IPS DF 6.9 (cell line): ENCODE data around the gene STX12.
"Not testable (repeated sequence)": the region's sequence is repeated elsewhere in the genome, so short reads cannot be mapped to it uniquely, and the experiment has no call there.

Experiments
- DNase-seq: peaks from one replicate; pipeline ENCODE4 v3.0.0-alpha.2; 2013; ENCODE audit warnings: low read depth, low spot score
- H3K27ac ChIP-seq: one replicate; pipeline ENCODE4 v1.5.1; 2013; ENCODE audit warnings: low read length, control low read depth
- H3K27me3 ChIP-seq: 2 replicates; pipeline ENCODE4 v1.6.1; 2013; ENCODE audit warnings: mild to moderate bottlenecking, low read length; ENCODE audit not compliant: control insufficient read depth, insufficient read depth
- H3K36me3 ChIP-seq: 2 replicates; pipeline ENCODE4 v1.6.1; 2013; ENCODE audit warnings: low read length; ENCODE audit not compliant: control insufficient read depth, insufficient read depth
- H3K4me1 ChIP-seq: 2 replicates; pipeline ENCODE4 v1.6.1; 2013; ENCODE audit warnings: low read length; ENCODE audit not compliant: control insufficient read depth, insufficient read depth
- H3K4me3 ChIP-seq: 2 replicates; pipeline ENCODE4 v1.5.1; 2013; ENCODE audit warnings: mild to moderate bottlenecking, low read length
- H3K9me3 ChIP-seq: 2 replicates; pipeline ENCODE4 v1.6.1; 2013; ENCODE audit warnings: low read length, inconsistent platforms; ENCODE audit not compliant: control insufficient read depth, insufficient read depth
- WGBS: extraction: QIAGEN DNeasy Blood & Tissue Kit; methylation state at CpG from one replicate; pipeline ENCODE4 v1.1.7; 2013; ENCODE audit warnings: mixed read lengths, missing lambda C conversion rate; ENCODE audit not compliant: insufficient read length, insufficient coverage; 5-methylcytosine and 5-hydroxymethylcytosine counted together

The STX12 gene

GRCh38 chr1:27824411-27824810 is 51.4 kb downstream of the STX12 start:
- DNase-seq: no peak
- Histone ChIP-seq H3K4me3 (no peak overlapping the region), H3K27me3 (no peaks in the 10 kb centered on the region), H3K27ac (no peak overlapping the region), H3K36me3 (peaks cover 1% of the 10 kb centered on the region; the same call in 1 of the 2 replicates), H3K9me3 (no peaks in the 10 kb centered on the region), H3K4me1 (no peaks in the 10 kb centered on the region)
- WGBS: no CpG with 5 or more reads among the region's 4 CpGs

GRCh38 chr1:27829339-27829960 is 56.4 kb downstream of the STX12 start:
- not testable (repeated sequence) for DNase-seq, H3K27ac ChIP-seq, H3K27me3 ChIP-seq, H3K4me3 ChIP-seq, H3K4me1 ChIP-seq, H3K9me3 ChIP-seq, H3K36me3 ChIP-seq
- WGBS: no CpG with 5 or more reads among the region's 4 CpGs

- Histone ChIP-seq H3K36me3 (peaks cover 4% of the 10 kb centered on the region; the same call in 1 of the 2 replicates), H3K4me3 (peak within 1 kb of the TSS; percentile 77)
- WGBS: no CpG with 5 or more reads among the region's 60 CpGs
These were observed 57.8 kb downstream of the STX12 start, which contains the start of gene PPP1R8 for GRCh38 chr1:27830621-27831440. TSS of gene PPP1R8 (plus strand) at chr1:27830782. CDS start at chr1:27830836, 54 bp downstream.

GRCh38 chr1:27831568-27832410 is 58.8 kb downstream of the STX12 start:
- WGBS: no CpG with 5 or more reads among the region's 10 CpGs
- Histone ChIP-seq H3K27ac (no peak overlapping the region), H3K9me3 (no peaks in the 10 kb centered on the region), H3K36me3 (peaks cover 4% of the 10 kb centered on the region; the same call in 1 of the 2 replicates), H3K27me3 (no peaks in the 10 kb centered on the region), H3K4me1 (peaks cover 2% of the 10 kb centered on the region; the same call in 1 of the 2 replicates), H3K4me3 (peak overlapping the region; percentile 77; the same call in 1 of the 2 replicates)
- no peak for DNase-seq

More at GRCh38 chr1:27830621-27831440, 57.8 kb downstream of the STX12 start, which contains the start of gene PPP1R8:
- no peaks in the 10 kb centered on the region for H3K9me3 ChIP-seq
- H3K27ac ChIP-seq: no peak within 1 kb of the TSS
- DNase-seq: peak; percentile 88
- H3K27me3 ChIP-seq: no peaks in the 10 kb centered on the region
- H3K4me1 ChIP-seq: peaks cover 2% of the 10 kb centered on the region; the same call in 1 of the 2 replicates

- WGBS: no CpG with 5 or more reads among the region's 2 CpGs
These were observed 59.7 kb downstream of the STX12 start for GRCh38 chr1:27832762-27833161.

GRCh38 chr1:27833470-27833869 is 60.5 kb downstream of the STX12 start:
- Histone ChIP-seq H3K4me3 (no peak overlapping the region), H3K27ac (no peak overlapping the region), H3K4me1 (peaks cover 2% of the 10 kb centered on the region; the same call in 1 of the 2 replicates), H3K9me3 (no peaks in the 10 kb centered on the region), H3K36me3 (peaks cover 4% of the 10 kb centered on the region; the same call in 1 of the 2 replicates), H3K27me3 (no peaks in the 10 kb centered on the region)
- WGBS: no CpG with 5 or more reads among the region's 3 CpGs
- no peak for DNase-seq

More at GRCh38 chr1:27832762-27833161, 59.7 kb downstream of the STX12 start:
- no peak for DNase-seq
- Histone ChIP-seq H3K27me3 (no peaks in the 10 kb centered on the region), H3K36me3 (peaks cover 4% of the 10 kb centered on the region; the same call in 1 of the 2 replicates), H3K4me1 (peaks cover 2% of the 10 kb centered on the region; the same call in 1 of the 2 replicates), H3K27ac (no peak overlapping the region), H3K9me3 (no peaks in the 10 kb centered on the region), H3K4me3 (no peak overlapping the region)

GRCh38 chr1:27835046-27835445 is 62.0 kb downstream of the STX12 start:
- Histone ChIP-seq H3K9me3 (no peaks in the 10 kb centered on the region), H3K27me3 (no peaks in the 10 kb centered on the region), H3K4me1 (peaks cover 2% of the 10 kb centered on the region; the same call in 1 of the 2 replicates), H3K4me3 (no peak overlapping the region), H3K36me3 (peaks cover 9% of the 10 kb centered on the region; the same call in 1 of the 2 replicates), H3K27ac (no peak overlapping the region)
- DNase-seq: no peak

GRCh38 chr1:27835501-27835900 is 62.5 kb downstream of the STX12 start:
- Histone ChIP-seq H3K9me3 (no peaks in the 10 kb centered on the region), H3K27ac (no peak overlapping the region), H3K4me3 (no peak overlapping the region), H3K4me1 (peaks cover 2% of the 10 kb centered on the region; the same call in 1 of the 2 replicates), H3K36me3 (peaks cover 9% of the 10 kb centered on the region; the same call in 1 of the 2 replicates), H3K27me3 (no peaks in the 10 kb centered on the region)
- no CpG with 5 or more reads among the region's 1 CpG for WGBS
- DNase-seq: no peak

- Histone ChIP-seq H3K36me3 (peaks cover 31% of the 10 kb centered on the region), H3K27me3 (no peaks in the 10 kb centered on the region)
- no CpG with 5 or more reads among the region's 7 CpGs for WGBS
These were observed 76.9 kb downstream of the STX12 start for GRCh38 chr1:27849951-27850350.

GRCh38 chr1:27855085-27855484 is 82.1 kb downstream of the STX12 start:
- no CpG with 5 or more reads among the region's 6 CpGs for WGBS
- Histone ChIP-seq H3K27me3 (no peaks in the 10 kb centered on the region), H3K27ac (no peak overlapping the region), H3K4me3 (no peak overlapping the region), H3K4me1 (no peaks in the 10 kb centered on the region), H3K9me3 (peaks cover 2% of the 10 kb centered on the region; the same call in 1 of the 2 replicates), H3K36me3 (peaks cover 14% of the 10 kb centered on the region)
- DNase-seq: no peak

More at GRCh38 chr1:27849951-27850350, 76.9 kb downstream of the STX12 start:
- no peak overlapping the region for H3K27ac ChIP-seq
- peaks cover 2% of the 10 kb centered on the region; the same call in 1 of the 2 replicates for H3K9me3 ChIP-seq
- no peak overlapping the region for H3K4me3 ChIP-seq
- no peak for DNase-seq
- no peaks in the 10 kb centered on the region for H3K4me1 ChIP-seq
